NCI-H82 (cell line): ENCODE measurements around the gene NOL4L.
"Not testable (repeated sequence)": the region's sequence is repeated elsewhere in the genome, so short reads cannot be mapped to it uniquely, and the experiment has no call there.

Experiments used
- DNase-seq: peaks from one replicate; lab custom pipeline; 2025; lab: John Stamatoyannopoulos, UW

The NOL4L gene

DNA sequence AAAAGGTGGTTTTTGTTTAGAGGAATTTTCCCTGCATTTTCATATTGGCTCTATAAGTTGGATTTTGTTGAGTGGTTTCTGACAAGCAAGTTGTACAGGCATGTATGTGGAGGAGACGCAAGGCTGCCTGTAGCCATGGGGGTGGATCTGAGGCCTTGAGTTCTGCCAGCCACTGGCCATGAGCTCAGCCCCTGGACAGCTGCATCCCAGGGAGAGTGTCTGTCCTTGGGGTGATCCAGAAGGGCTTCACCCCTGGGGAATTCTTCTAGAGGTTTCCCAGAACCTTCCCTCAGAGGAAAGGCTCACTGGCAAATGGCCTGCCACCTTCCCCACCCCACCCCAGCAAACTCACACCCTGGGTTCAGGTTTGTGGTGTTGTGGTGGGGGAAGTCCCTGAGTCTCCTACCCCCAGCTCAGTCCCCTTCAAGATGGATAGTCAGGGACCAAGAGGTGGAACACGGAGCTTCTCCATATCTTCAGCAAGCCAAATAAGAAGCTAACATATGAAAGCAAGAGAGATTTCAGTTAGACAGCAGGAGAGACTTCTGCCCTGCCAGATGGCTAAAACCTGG, 11.6 kb upstream of the NOL4L start:
- DNase-seq: no peak

- DNase-seq: no peak
Observed at GRCh38 chr20:32595143-32595542, 10.0 kb upstream of the NOL4L start.

GRCh38 chr20:32594669-32595068, 9.5 kb upstream of the NOL4L start:
- DNase-seq: not testable (repeated sequence)

- DNase-seq: no peak
Observed at GRCh38 chr20:32594204-32594603, 9.1 kb upstream of the NOL4L start.

DNA sequence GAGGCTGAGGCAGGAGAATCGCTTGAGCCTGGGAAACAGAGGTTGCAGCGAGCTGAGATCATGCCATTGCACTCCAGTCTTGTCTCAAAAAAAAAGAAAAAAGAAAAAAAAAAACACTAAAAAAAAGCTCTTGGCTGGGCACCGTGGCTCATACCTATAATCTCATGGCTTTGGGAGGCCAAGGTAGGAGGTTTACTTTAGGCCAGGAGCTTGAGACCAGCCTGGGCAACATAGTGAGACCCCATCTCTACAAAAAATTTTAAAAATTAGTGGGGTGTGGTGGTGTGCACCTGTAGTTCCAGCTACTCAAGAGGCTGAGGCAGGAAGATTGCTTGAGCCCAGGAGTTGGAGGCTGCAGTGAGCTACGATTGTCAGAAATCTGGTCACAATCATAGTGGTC, 7.5 kb upstream of the NOL4L start:
- DNase-seq: not testable (repeated sequence)

- no peak for DNase-seq
Observed at GRCh38 chr20:32592022-32592421, 6.9 kb upstream of the NOL4L start.

- no peak for DNase-seq
Observed at GRCh38 chr20:32589769-32590168, 4.6 kb upstream of the NOL4L start.

- DNase-seq: no peak
Observed at GRCh38 chr20:32589256-32589655, 4.1 kb upstream of the NOL4L start.

DNA sequence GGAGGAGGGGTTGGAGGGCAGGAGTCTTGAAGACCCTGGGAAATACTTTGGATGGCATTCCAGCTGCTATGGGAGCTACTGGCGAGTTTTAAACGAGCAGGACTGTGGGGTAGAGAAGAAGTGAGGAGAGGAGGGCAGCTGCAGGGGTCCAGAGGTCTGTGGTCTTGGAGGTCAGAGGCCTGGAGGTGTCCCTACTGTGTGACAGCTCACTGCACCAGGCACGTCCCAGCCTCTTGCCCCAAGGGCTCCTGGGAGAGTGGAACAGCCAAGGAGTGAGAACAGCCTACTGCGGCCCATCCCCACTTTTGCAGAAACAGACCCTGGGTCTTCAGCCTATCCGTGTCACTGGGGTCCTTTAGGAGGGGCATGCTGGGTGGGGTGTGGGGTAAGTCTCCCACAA, 2.9 kb upstream of the NOL4L start:
- no peak for DNase-seq

DNA sequence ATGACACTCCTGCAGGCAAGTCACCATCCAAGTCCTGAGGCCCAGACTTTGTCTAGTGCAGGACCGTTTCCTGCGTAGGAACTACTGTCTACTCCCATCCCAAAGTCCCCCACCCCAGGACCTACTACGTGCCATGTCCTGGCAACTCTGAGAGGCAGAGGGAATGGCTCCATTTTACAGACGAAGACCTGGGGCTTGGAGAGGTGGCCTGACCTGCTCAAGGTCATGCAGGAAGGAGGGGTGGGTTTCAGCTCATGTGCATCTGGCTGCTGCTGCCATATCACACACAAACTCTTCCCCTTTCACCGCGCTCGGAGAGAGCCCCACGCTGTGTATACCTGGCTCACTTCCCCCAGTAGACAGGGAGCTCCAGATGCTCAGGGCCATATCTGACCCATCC, 1.2 kb upstream of the NOL4L start:
- DNase-seq: no peak

DNA sequence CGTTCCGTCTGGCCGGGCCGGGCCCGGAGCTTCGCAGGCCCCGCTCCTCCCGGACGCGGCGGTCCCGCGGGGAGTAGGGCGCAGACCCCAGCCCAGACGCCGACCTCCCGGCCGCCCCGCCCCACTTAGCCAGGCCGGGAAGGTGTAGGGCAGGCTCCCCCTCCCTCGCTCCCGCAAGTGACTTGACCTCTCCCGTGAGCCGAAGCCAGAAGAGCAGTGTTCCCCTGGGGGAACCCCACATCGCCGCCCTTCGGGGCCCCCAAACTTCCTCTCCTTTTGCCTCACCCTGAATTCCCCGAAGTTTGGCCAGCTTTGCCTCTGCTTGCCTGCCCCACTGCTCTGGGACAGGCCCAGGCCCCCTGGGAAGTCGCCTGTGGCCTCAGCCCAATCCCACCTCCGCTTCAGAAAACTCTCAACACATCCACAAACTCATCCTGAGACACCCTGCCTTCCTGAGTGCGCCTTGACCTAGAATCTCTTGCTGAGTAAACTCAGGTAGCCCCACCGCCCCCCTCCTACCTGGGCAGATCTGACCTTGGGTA, 524 bp upstream of the NOL4L start:
- DNase-seq: no peak

GRCh38 chr20:32583581-32584070, 1.5 kb downstream of the NOL4L start:
- no peak for DNase-seq

GRCh38 chr20:32582659-32583580, 2.2 kb downstream of the NOL4L start:
- peak; percentile 44 for DNase-seq

GRCh38 chr20:32581839-32582658, 3.1 kb downstream of the NOL4L start:
- no peak for DNase-seq

GRCh38 chr20:32580970-32581838, 3.9 kb downstream of the NOL4L start:
- peak; percentile 81 for DNase-seq

DNA sequence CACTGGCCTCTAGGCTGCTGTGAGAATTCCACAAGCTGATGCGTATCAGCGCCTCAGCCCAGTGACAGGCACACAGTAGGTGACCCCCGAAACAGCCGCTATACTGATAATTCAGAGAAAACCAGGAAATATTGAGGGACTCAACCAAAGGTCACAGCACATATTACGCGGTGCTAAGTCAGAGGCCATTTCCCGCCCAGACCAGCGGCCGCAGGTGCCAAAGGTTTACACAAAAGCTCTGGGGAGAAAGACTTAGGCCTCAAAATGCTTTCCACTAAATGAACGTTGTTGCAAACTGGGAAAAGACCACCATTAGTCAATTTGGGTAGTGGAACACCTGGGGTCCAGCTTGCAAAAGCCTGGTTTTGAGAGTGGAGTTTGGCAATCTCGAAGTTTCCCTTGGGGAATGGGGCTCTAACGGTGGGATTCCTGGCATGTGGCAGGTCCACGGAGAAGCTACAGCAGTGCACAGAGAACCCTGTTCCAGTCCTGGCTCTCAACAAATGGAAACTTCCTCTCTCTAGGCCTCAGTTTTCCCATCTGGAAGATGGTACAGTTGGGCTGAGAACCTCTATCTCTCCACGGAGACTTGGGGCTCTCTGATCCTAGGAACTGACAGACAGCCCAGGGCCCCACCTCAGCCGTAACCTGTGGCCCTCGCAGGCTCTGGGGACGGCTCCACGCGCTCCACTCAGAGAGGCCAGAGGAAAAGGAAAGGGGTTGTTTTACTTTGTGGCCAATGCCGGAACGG, 4.7 kb downstream of the NOL4L start:
- no peak for DNase-seq

DNA sequence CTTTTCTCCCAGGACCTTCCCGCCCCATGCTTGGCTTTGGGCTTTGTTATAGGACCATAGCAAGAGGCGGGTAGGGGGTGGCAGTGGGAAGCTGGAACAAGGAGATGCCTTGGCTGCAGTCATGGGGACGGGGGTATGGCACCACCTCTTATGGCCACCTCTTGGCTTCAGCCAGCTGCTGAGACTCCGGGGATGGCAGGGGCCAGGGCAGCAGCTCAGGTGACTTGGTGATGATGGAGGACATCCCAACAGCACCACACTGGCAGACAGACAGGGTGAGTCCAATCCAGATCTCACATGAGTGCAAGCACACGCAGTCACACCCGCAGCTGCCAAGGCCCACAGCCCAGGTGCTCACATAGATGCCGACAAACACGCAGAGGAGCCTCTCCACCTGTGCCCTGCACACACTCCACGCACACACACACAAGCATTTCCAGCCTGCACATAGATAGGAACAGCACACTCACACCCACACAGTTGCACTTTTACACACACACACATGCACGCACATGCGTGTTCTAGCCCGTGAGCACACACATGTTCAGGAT, 6.2 kb downstream of the NOL4L start:
- DNase-seq: no peak

DNA sequence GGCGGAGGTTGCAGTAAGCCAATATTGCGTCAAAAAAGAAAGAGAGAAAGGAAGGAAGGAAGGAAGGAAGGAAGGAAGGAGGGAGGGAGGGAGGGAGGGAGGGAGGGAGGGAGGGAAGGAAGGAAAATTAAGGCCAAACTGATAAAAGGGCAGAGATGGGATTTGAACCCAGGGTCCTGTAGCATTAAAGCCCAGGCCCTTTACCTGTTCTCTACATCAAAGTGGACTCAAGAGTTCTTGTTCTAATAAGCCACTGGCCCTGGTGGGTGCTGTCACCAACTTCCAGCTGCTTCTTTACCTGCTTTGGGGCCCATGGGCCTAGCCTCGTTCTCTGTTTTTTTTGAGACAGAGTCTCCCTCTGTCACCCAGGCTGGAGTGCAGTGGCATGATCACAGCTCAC, 7.1 kb downstream of the NOL4L start:
- DNase-seq: not testable (repeated sequence)

DNA sequence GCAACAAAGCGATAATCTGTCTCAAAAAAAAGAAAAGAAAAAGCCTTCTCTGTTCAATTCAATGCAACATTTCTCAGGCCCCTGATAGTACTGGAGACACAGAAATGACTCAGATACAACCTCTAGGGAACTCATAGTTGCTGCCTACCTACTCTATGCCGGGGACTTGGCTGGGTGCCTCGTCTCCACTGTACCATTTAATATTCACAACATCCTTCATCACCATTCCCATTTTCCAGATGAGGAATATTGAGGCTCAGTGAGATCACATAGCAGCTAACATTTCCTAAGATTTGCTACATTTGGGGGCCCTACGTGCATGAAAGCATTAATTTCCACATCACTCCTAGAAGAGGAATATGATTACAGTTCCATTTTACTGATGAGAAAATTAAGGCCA, 7.5 kb downstream of the NOL4L start:
- no peak for DNase-seq

DNA sequence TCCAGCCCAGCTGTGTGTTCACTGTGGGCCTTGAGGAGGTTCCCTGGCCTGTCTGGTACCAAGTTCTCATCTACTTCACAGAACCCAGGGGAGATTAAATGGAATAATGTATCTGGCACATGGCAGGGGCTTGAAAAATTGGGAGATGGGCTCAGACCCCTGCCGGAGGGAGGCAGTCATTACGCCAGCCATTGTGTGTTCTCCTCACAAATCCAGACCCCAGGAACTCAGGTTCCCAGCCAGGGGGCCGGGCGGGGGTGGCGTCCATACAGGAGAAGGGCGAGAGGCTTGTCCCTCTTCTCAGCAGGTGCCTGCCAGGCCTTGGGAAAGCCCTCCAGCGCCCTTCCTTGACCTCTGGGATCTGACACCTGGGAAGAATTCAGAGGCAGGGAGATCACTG, 8.1 kb downstream of the NOL4L start:
- DNase-seq: peak; percentile 43
